Central memory CD8-positive, alpha-beta T cell (primary cell): ENCODE results near the gene CTU2.

Experiments used
- ATAC-seq: fragments of 150-1000 bp; cut with Tn5 transposase; replicated peaks from 2 replicates; pipeline ENCODE4 v1.10.0; 2022; ENCODE audit warnings: mild to moderate bottlenecking, moderate FRiP score, moderate number of reproducible peaks; ENCODE audit not compliant: poor library complexity, severe bottlenecking; ENCODE audit errors: extremely low read depth
- DNase-seq, 2 donors: peaks; one replicate each; pipeline ENCODE4 v3.0.0; 2021; ENCODE audit warnings: low spot score in 2 of 2
- H3K27ac Mint-ChIP-seq: one replicate; pipeline ENCODE4 v1.8.0; 2022; ENCODE audit warnings: low read depth, mild to moderate bottlenecking, moderate library complexity, mixed read lengths
- H3K27me3 Mint-ChIP-seq: one replicate; pipeline ENCODE4 v1.8.0; 2022; ENCODE audit warnings: mixed read lengths
- H3K36me3 Mint-ChIP-seq: one replicate; pipeline ENCODE4 v1.8.0; 2022; ENCODE audit warnings: mild to moderate bottlenecking, moderate library complexity, mixed read lengths; ENCODE audit not compliant: insufficient read depth
- H3K4me1 Mint-ChIP-seq: one replicate; pipeline ENCODE4 v1.8.0; 2022; ENCODE audit warnings: mixed read lengths
- H3K4me3 Mint-ChIP-seq: one replicate; pipeline ENCODE4 v1.8.0; 2022; ENCODE audit warnings: mild to moderate bottlenecking, moderate library complexity, mixed read lengths
- H3K9me3 Mint-ChIP-seq: one replicate; pipeline ENCODE4 v1.8.0; 2022; ENCODE audit warnings: mixed read lengths

The CTU2 gene

GRCh38 chr16:88671806-88672205, 34.5 kb upstream of the CTU2 start:
- DNase-seq (no peak), ATAC-seq (no peak)
- Mint-ChIP-seq H3K27me3 (no peaks in the 10 kb centered on the region), H3K36me3 (peaks cover 4% of the 10 kb centered on the region), H3K4me3 (no peak overlapping the region), H3K27ac (no peak overlapping the region), H3K9me3 (no peaks in the 10 kb centered on the region), H3K4me1 (no peaks in the 10 kb centered on the region)

GRCh38 chr16:88672776-88673175, 33.5 kb upstream of the CTU2 start:
- DNase-seq = no peak

GRCh38 chr16:88673716-88674379, 32.5 kb upstream of the CTU2 start:
- ATAC-seq (no peak), DNase-seq (no peak)
- Mint-ChIP-seq H3K27ac (no peak overlapping the region), H3K36me3 (no peaks in the 10 kb centered on the region), H3K4me1 (no peaks in the 10 kb centered on the region), H3K4me3 (no peak overlapping the region), H3K27me3 (no peaks in the 10 kb centered on the region), H3K9me3 (no peaks in the 10 kb centered on the region)

More at GRCh38 chr16:88672776-88673175, 33.5 kb upstream of the CTU2 start:
- Mint-ChIP-seq H3K36me3 (peaks cover 1% of the 10 kb centered on the region), H3K4me3 (no peak overlapping the region), H3K4me1 (no peaks in the 10 kb centered on the region), H3K27me3 (no peaks in the 10 kb centered on the region), H3K27ac (no peak overlapping the region), H3K9me3 (no peaks in the 10 kb centered on the region)
- no peak for ATAC-seq

GRCh38 chr16:88676502-88677242, 29.6 kb upstream of the CTU2 start:
- Mint-ChIP-seq H3K4me3 (no peak overlapping the region), H3K4me1 (peaks cover 3% of the 10 kb centered on the region), H3K27ac (no peak overlapping the region), H3K9me3 (no peaks in the 10 kb centered on the region), H3K36me3 (peaks cover 8% of the 10 kb centered on the region), H3K27me3 (no peaks in the 10 kb centered on the region)
- ATAC-seq (no peak), DNase-seq (no peak)

- H3K36me3 Mint-ChIP-seq = peaks cover 9% of the 10 kb centered on the region
These were observed 28.6 kb upstream of the CTU2 start for GRCh38 chr16:88677721-88678120.

GRCh38 chr16:88678224-88678979, 27.9 kb upstream of the CTU2 start:
- no peaks in the 10 kb centered on the region for H3K9me3 Mint-ChIP-seq
- no peak for DNase-seq
- H3K27ac Mint-ChIP-seq = no peak overlapping the region
- peaks cover 13% of the 10 kb centered on the region for H3K4me1 Mint-ChIP-seq
- no peak for ATAC-seq
- H3K27me3 Mint-ChIP-seq = no peaks in the 10 kb centered on the region
- H3K4me3 Mint-ChIP-seq = no peak overlapping the region
- peaks cover 9% of the 10 kb centered on the region for H3K36me3 Mint-ChIP-seq

More at GRCh38 chr16:88677721-88678120, 28.6 kb upstream of the CTU2 start:
- H3K4me1 Mint-ChIP-seq = peaks cover 13% of the 10 kb centered on the region
- DNase-seq (no peak), ATAC-seq (no peak)
- H3K27ac Mint-ChIP-seq = no peak overlapping the region
- no peaks in the 10 kb centered on the region for H3K27me3 Mint-ChIP-seq
- no peaks in the 10 kb centered on the region for H3K9me3 Mint-ChIP-seq
- no peak overlapping the region for H3K4me3 Mint-ChIP-seq

- no peak overlapping the region for H3K27ac Mint-ChIP-seq
- ATAC-seq (no peak), DNase-seq (no peak)
- H3K9me3 Mint-ChIP-seq = no peaks in the 10 kb centered on the region
- no peaks in the 10 kb centered on the region for H3K27me3 Mint-ChIP-seq
- peaks cover 13% of the 10 kb centered on the region for H3K4me1 Mint-ChIP-seq
- H3K4me3 Mint-ChIP-seq = no peak overlapping the region
- peaks cover 13% of the 10 kb centered on the region for H3K36me3 Mint-ChIP-seq
These were observed 25.7 kb upstream of the CTU2 start for GRCh38 chr16:88680554-88681083.

- DNase-seq = no peak
- Mint-ChIP-seq H3K4me1 (peaks cover 13% of the 10 kb centered on the region), H3K36me3 (peaks cover 13% of the 10 kb centered on the region)
These were observed 25.1 kb upstream of the CTU2 start for GRCh38 chr16:88681084-88681680.

GRCh38 chr16:88681709-88682451, 24.4 kb upstream of the CTU2 start:
- Mint-ChIP-seq H3K27me3 (no peaks in the 10 kb centered on the region), H3K4me1 (peaks cover 13% of the 10 kb centered on the region), H3K9me3 (no peaks in the 10 kb centered on the region), H3K4me3 (peak overlapping the region; percentile 42), H3K36me3 (peaks cover 13% of the 10 kb centered on the region), H3K27ac (peak overlapping the region; percentile 83)
- ATAC-seq (peak; percentile 56), DNase-seq (no peak)

More at GRCh38 chr16:88681084-88681680, 25.1 kb upstream of the CTU2 start:
- H3K4me3 Mint-ChIP-seq = peak overlapping the region; percentile 42
- H3K27ac Mint-ChIP-seq = peak overlapping the region; percentile 83
- ATAC-seq = no peak
- no peaks in the 10 kb centered on the region for H3K27me3 Mint-ChIP-seq
- no peaks in the 10 kb centered on the region for H3K9me3 Mint-ChIP-seq

- H3K9me3 Mint-ChIP-seq = no peaks in the 10 kb centered on the region
- no peaks in the 10 kb centered on the region for H3K27me3 Mint-ChIP-seq
- DNase-seq (no peak), ATAC-seq (no peak)
- H3K36me3 Mint-ChIP-seq = peaks cover 15% of the 10 kb centered on the region
- H3K4me3 Mint-ChIP-seq = peak overlapping the region; percentile 78
- peaks cover 13% of the 10 kb centered on the region for H3K4me1 Mint-ChIP-seq
- H3K27ac Mint-ChIP-seq = no peak overlapping the region
These were observed 21.6 kb upstream of the CTU2 start for GRCh38 chr16:88684569-88685155.

- H3K27ac Mint-ChIP-seq = no peak overlapping the region
- H3K36me3 Mint-ChIP-seq = peaks cover 14% of the 10 kb centered on the region
- H3K4me1 Mint-ChIP-seq = peaks cover 15% of the 10 kb centered on the region
- peak overlapping the region; percentile 78 for H3K4me3 Mint-ChIP-seq
- ATAC-seq = peak; percentile 17
- no peaks in the 10 kb centered on the region for H3K9me3 Mint-ChIP-seq
- DNase-seq = no peak
- no peaks in the 10 kb centered on the region for H3K27me3 Mint-ChIP-seq
These were observed 20.9 kb upstream of the CTU2 start for GRCh38 chr16:88685156-88686061.
